Measurements from ENCODE around the gene IFT43.

DNA sequence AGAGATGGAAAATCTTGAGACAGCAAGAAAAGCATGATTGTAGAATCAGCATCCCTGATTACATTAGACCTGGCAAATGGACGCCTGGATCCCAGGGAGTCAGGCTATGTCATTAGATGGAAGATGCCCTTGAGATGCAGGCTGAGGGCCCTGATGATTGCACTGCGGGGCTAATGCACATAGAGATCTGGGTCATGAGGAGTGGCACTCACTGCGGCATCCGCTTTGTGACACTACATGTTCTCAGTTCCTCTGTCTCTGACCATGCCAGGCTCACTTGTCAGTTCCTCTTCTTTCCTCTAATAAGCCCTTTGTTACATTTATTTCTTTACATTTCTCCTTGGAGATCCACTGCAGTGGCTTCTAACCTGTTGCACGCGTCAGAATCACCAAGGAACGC, 96.1 kb downstream of the IFT43 start:
- TF ChIP-seq POLR2A (IDR thresholded peaks at IDR 0.05; ENCODE audit: low read length) (no peak), GATA1 (IDR thresholded peaks at IDR 0.05; ENCODE audit: low read depth, low read length) (no peak)

Data from erythroblast (primary cell).